Measurements from ENCODE around the gene TMEM132E. TPM values are rescaled to one million over a fixed set of nuclear protein-coding genes. Genes with fewer than 3 reads are reported as not detected.

Gene TMEM132E
- total RNA-seq, 4 donors from 2014 or later: 0.11 to 0.13 TPM; not detected in 2

GRCh38 chr17:34623856-34624766, 44.7 kb downstream of the TMEM132E start:
- TF ChIP-seq POLR2A (IDR thresholded peaks at IDR 0.05) (no peak), CTCF (IDR thresholded peaks at IDR 0.05) (no peak)
- H3K36me3 ChIP-seq: no peaks in the 10 kb centered on the region
- H3K4me3 ChIP-seq (replicated peaks in 1 of 3): no peak overlapping the region
- no peaks in the 10 kb centered on the region for H3K9me3 ChIP-seq
- 56 to 58% methylated on average over 11 to 12 of the region's 12 CpGs for WGBS, 2 donors
- peaks cover 12% of the 10 kb centered on the region for H3K27me3 ChIP-seq
- intact Hi-C loops (cut with DNase I): no loop called here
- no peak overlapping the region for H3K27ac ChIP-seq
- no peak for DNase-seq
- H3K4me1 ChIP-seq: peaks cover 0 to 4% of the 10 kb centered on the region in 2 donors

GRCh38 chr17:34624767-34625383, 45.5 kb downstream of the TMEM132E start:
- intact Hi-C loops (cut with DNase I): no loop called here
- TF ChIP-seq POLR2A (IDR thresholded peaks at IDR 0.05): no peak
- TF ChIP-seq CTCF (IDR thresholded peaks at IDR 0.05): no peak
- Histone ChIP-seq H3K9me3 (no peaks in the 10 kb centered on the region), H3K36me3 (no peaks in the 10 kb centered on the region), H3K4me1 (peaks cover 0 to 4% of the 10 kb centered on the region in 2 donors), H3K27ac (no peak overlapping the region), H3K27me3 (peaks cover 12% of the 10 kb centered on the region), H3K4me3 (replicated peaks in 1 of 3) (no peak overlapping the region)
- no peak for DNase-seq
- WGBS, 2 donors: 31 to 32% methylated on average over 7 of the region's 7 CpGs

- Histone ChIP-seq H3K4me1 (peaks cover 0 to 4% of the 10 kb centered on the region in 2 donors), H3K4me3 (replicated peaks in 1 of 3) (no peak overlapping the region), H3K36me3 (no peaks in the 10 kb centered on the region), H3K9me3 (no peaks in the 10 kb centered on the region), H3K27me3 (peaks cover 12% of the 10 kb centered on the region), H3K27ac (no peak overlapping the region)
- DNase-seq: peak; percentile 17 to 26
- intact Hi-C loops (cut with DNase I): no loop called here
- TF ChIP-seq POLR2A (IDR thresholded peaks at IDR 0.05) (no peak), CTCF (IDR thresholded peaks at IDR 0.05) (no peak)
- 17 to 29% methylated on average over 6 to 9 of the region's 53 CpGs for WGBS, 2 donors
Observed at GRCh38 chr17:34626121-34626681, 46.8 kb downstream of the TMEM132E start.

- no peak for DNase-seq
- Histone ChIP-seq H3K4me1 (peaks cover 0 to 4% of the 10 kb centered on the region in 2 donors), H3K4me3 (replicated peaks in 1 of 3) (no peak overlapping the region), H3K9me3 (no peaks in the 10 kb centered on the region), H3K27ac (no peak overlapping the region), H3K36me3 (no peaks in the 10 kb centered on the region), H3K27me3 (peaks cover 12% of the 10 kb centered on the region)
- TF ChIP-seq CTCF (IDR thresholded peaks at IDR 0.05): no peak
- no peak for TF ChIP-seq POLR2A (IDR thresholded peaks at IDR 0.05)
- 80 to 81% methylated on average over 5 to 8 of the region's 8 CpGs for WGBS, 2 donors
- intact Hi-C loops (cut with DNase I): no loop called here
Observed at GRCh38 chr17:34628879-34629278, 49.5 kb downstream of the TMEM132E start.
